ENCODE data around the gene YKT6.
"Not testable (repeated sequence)": the region's sequence is repeated elsewhere in the genome, so short reads cannot be mapped to it uniquely, and the experiment has no call there.

Gene YKT6

GRCh38 chr7:44173911-44174693, 26.7 kb upstream of the YKT6 start:
- H3K79me2 ChIP-seq (ENCODE audit: low read length): no peaks in the 10 kb centered on the region
- H2AFZ ChIP-seq (ENCODE audit: low read depth, low read length): no peak overlapping the region
- H3K4me2 ChIP-seq (ENCODE audit: low read length): no peak overlapping the region
- H3K36me3 ChIP-seq (replicated peaks; ENCODE audit: low read depth, low read length): no peaks in the 10 kb centered on the region
- no peaks in the 10 kb centered on the region for H4K20me1 ChIP-seq (ENCODE audit: insufficient read depth, low read length)
- H3K27me3 ChIP-seq (ENCODE audit: low read depth, low read length): peaks cover 10% of the 10 kb centered on the region; the same call in 1 of the 2 replicates
- no peak overlapping the region for H3K9ac ChIP-seq (ENCODE audit: low read length)
- no peak overlapping the region for H3K4me3 ChIP-seq (ENCODE audit: low read length)
- TF ChIP-seq CTCF (IDR thresholded peaks at IDR 0.05; ENCODE audit: low read depth, low read length) (no peak), EZH2phosphoT487 (IDR thresholded peaks at IDR 0.05; ENCODE audit: low read depth) (no peak)
- no peak overlapping the region for H3K27ac ChIP-seq (ENCODE audit: low read length)
- no peaks in the 10 kb centered on the region for H3K9me3 ChIP-seq (ENCODE audit: insufficient read depth, low read length)
- H3K4me1 ChIP-seq (ENCODE audit: low read length): peaks cover 14% of the 10 kb centered on the region

- not testable (repeated sequence) for H3K27ac ChIP-seq (ENCODE audit: low read length); H3K4me2 ChIP-seq (ENCODE audit: low read length); H3K79me2 ChIP-seq (ENCODE audit: low read length); H3K9me3 ChIP-seq (ENCODE audit: insufficient read depth, low read length); H3K9ac ChIP-seq (ENCODE audit: low read length); H2AFZ ChIP-seq (ENCODE audit: low read depth, low read length); H3K36me3 ChIP-seq (replicated peaks; ENCODE audit: low read depth, low read length); H3K4me3 ChIP-seq (ENCODE audit: low read length); H4K20me1 ChIP-seq (ENCODE audit: insufficient read depth, low read length)
- Histone ChIP-seq H3K27me3 (ENCODE audit: low read depth, low read length) (peaks cover 10% of the 10 kb centered on the region; the same call in 1 of the 2 replicates), H3K4me1 (ENCODE audit: low read length) (peaks cover 14% of the 10 kb centered on the region)
These were observed 26.2 kb upstream of the YKT6 start for GRCh38 chr7:44174694-44174948.

DNA sequence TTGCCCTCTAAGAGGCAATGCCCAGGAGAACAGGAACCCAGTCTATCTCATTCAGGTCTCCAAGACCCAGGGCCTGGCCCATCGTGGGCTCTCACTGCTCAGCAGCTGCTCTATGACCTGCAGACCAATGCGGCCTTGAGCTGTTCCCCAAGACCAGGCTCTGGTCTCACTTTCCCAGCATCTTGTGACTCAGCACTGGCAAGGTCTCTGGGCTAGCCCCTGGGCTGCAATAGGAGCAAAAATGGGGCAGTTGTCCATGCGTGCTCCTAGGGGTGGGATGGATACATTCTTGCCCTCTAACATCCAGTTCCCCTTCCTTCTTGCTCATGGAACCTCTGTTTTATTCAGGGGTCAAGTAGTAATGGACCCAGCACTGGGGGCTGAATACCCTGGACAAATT, 25.0 kb upstream of the YKT6 start:
- Histone ChIP-seq H2AFZ (ENCODE audit: low read depth, low read length) (no peak overlapping the region), H3K4me1 (ENCODE audit: low read length) (peaks cover 14% of the 10 kb centered on the region), H3K4me2 (ENCODE audit: low read length) (no peak overlapping the region), H4K20me1 (ENCODE audit: insufficient read depth, low read length) (no peaks in the 10 kb centered on the region), H3K79me2 (ENCODE audit: low read length) (no peaks in the 10 kb centered on the region), H3K4me3 (ENCODE audit: low read length) (no peak overlapping the region), H3K27ac (ENCODE audit: low read length) (no peak overlapping the region), H3K27me3 (ENCODE audit: low read depth, low read length) (peaks cover 10% of the 10 kb centered on the region; the same call in 1 of the 2 replicates), H3K36me3 (replicated peaks; ENCODE audit: low read depth, low read length) (no peaks in the 10 kb centered on the region), H3K9me3 (ENCODE audit: insufficient read depth, low read length) (no peaks in the 10 kb centered on the region), H3K9ac (ENCODE audit: low read length) (no peak overlapping the region)
- no peak for TF ChIP-seq EZH2phosphoT487 (IDR thresholded peaks at IDR 0.05; ENCODE audit: low read depth)

- Histone ChIP-seq H3K9me3 (ENCODE audit: insufficient read depth, low read length) (no peaks in the 10 kb centered on the region), H4K20me1 (ENCODE audit: insufficient read depth, low read length) (no peaks in the 10 kb centered on the region), H3K79me2 (ENCODE audit: low read length) (no peaks in the 10 kb centered on the region), H3K36me3 (replicated peaks; ENCODE audit: low read depth, low read length) (no peaks in the 10 kb centered on the region), H3K4me2 (ENCODE audit: low read length) (no peak overlapping the region), H3K9ac (ENCODE audit: low read length) (no peak overlapping the region), H3K27ac (ENCODE audit: low read length) (no peak overlapping the region), H3K4me1 (ENCODE audit: low read length) (peaks cover 14% of the 10 kb centered on the region), H3K27me3 (ENCODE audit: low read depth, low read length) (peaks cover 10% of the 10 kb centered on the region; the same call in 1 of the 2 replicates), H3K4me3 (ENCODE audit: low read length) (no peak overlapping the region), H2AFZ (ENCODE audit: low read depth, low read length) (no peak overlapping the region)
- no peak for TF ChIP-seq EZH2phosphoT487 (IDR thresholded peaks at IDR 0.05; ENCODE audit: low read depth)
- no peak for TF ChIP-seq CTCF (IDR thresholded peaks at IDR 0.05; ENCODE audit: low read depth, low read length)
These were observed 24.3 kb upstream of the YKT6 start for GRCh38 chr7:44176486-44176885.

GRCh38 chr7:44177570-44178131, 23.1 kb upstream of the YKT6 start:
- no peak for TF ChIP-seq EZH2phosphoT487 (IDR thresholded peaks at IDR 0.05; ENCODE audit: low read depth)
- peaks cover 20% of the 10 kb centered on the region; the same call in 1 of the 2 replicates for H3K27me3 ChIP-seq (ENCODE audit: low read depth, low read length)
- no peaks in the 10 kb centered on the region for H3K36me3 ChIP-seq (replicated peaks; ENCODE audit: low read depth, low read length)
- no peak overlapping the region for H3K27ac ChIP-seq (ENCODE audit: low read length)
- no peak overlapping the region for H3K4me3 ChIP-seq (ENCODE audit: low read length)
- no peak overlapping the region for H3K4me2 ChIP-seq (ENCODE audit: low read length)
- no peaks in the 10 kb centered on the region for H3K9me3 ChIP-seq (ENCODE audit: insufficient read depth, low read length)
- H3K9ac ChIP-seq (ENCODE audit: low read length): no peak overlapping the region
- no peaks in the 10 kb centered on the region for H3K79me2 ChIP-seq (ENCODE audit: low read length)
- no peaks in the 10 kb centered on the region for H4K20me1 ChIP-seq (ENCODE audit: insufficient read depth, low read length)
- H3K4me1 ChIP-seq (ENCODE audit: low read length): peaks cover 7% of the 10 kb centered on the region
- no peak overlapping the region for H2AFZ ChIP-seq (ENCODE audit: low read depth, low read length)
